ENCODE measurements around the gene ADAMTS14.

- TF ChIP-seq FOXM1 (IDR thresholded peaks at IDR 0.05; ENCODE audit: borderline replicate concordance) = no peak
- TF ChIP-seq ARNT (IDR thresholded peaks at IDR 0.05) = no peak
- no peak for TF ChIP-seq HDGF (IDR thresholded peaks at IDR 0.05; ENCODE audit: borderline replicate concordance)
- no peak for TF ChIP-seq FOXK2 (IDR thresholded peaks at IDR 0.05)
- TF ChIP-seq BHLHE40 (IDR thresholded peaks at IDR 0.05; ENCODE audit: borderline replicate concordance) = no peak
These were observed 86.6 kb downstream of the ADAMTS14 start for GRCh38 chr10:70758757-70759514.

Data from HEK293T (cell line).